ENCODE data around the gene XPO4.

DNA sequence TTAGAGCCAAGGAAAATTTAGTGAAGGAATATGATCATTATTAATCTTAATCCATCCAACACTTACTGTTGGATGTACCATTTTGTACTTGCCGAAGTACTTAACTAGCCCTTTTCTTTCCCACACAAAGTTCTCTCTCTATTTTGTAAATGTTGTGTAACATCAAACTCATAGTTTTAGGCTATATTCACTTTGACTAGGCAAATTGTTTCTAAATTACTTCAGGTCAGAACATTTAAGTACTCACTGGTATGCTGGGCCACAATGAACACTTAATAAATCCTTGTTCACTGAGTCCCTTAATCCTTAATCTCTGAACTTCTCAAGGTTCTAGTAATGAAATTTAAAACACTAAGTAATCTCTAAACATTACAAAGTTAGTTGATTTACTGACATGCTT, 79.5 kb downstream of the XPO4 start:
- TF ChIP-seq, protein P1, sequence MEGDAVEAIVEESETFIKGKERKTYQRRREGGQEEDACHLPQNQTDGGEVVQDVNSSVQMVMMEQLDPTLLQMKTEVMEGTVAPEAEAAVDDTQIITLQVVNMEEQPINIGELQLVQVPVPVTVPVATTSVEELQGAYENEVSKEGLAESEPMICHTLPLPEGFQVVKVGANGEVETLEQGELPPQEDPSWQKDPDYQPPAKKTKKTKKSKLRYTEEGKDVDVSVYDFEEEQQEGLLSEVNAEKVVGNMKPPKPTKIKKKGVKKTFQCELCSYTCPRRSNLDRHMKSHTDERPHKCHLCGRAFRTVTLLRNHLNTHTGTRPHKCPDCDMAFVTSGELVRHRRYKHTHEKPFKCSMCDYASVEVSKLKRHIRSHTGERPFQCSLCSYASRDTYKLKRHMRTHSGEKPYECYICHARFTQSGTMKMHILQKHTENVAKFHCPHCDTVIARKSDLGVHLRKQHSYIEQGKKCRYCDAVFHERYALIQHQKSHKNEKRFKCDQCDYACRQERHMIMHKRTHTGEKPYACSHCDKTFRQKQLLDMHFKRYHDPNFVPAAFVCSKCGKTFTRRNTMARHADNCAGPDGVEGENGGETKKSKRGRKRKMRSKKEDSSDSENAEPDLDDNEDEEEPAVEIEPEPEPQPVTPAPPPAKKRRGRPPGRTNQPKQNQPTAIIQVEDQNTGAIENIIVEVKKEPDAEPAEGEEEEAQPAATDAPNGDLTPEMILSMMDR (conservative IDR thresholded peaks at IDR 0.05 in 1 of 2, IDR thresholded peaks at IDR 0.05 in 1 of 2; ENCODE audit: low read depth in 1 of 2, low read length in 2 of 2) = no peak
- TF ChIP-seq EZH2 (IDR thresholded peaks at IDR 0.05; ENCODE audit: low read length, missing control alignments) = no peak
